GM12865 (cell line): Measurements from ENCODE around the gene EMC1.
"Not testable (repeated sequence)": the region's sequence is repeated elsewhere in the genome, so short reads cannot be mapped to it uniquely, and the experiment has no call there.

Experiments
- DNase-seq: peaks from one replicate; pipeline ENCODE4 v3.0.0; 2010; ENCODE audit warnings: low read depth
- H3K4me3 ChIP-seq: 2 replicates; pipeline ENCODE4 v1.5.1; 2011; ENCODE audit warnings: mild to moderate bottlenecking, low read depth, low read length, control low read depth
- TF ChIP-seq, protein P1 (sequence below): IDR thresholded peaks from 2 replicates; pipeline ENCODE4 v1.5.1; 2011; ENCODE audit warnings: low read length, control low read depth, low read depth, inconsistent platforms; ENCODE audit not compliant: insufficient read depth; ENCODE audit errors: missing control alignments

EMC1 gene

DNA sequence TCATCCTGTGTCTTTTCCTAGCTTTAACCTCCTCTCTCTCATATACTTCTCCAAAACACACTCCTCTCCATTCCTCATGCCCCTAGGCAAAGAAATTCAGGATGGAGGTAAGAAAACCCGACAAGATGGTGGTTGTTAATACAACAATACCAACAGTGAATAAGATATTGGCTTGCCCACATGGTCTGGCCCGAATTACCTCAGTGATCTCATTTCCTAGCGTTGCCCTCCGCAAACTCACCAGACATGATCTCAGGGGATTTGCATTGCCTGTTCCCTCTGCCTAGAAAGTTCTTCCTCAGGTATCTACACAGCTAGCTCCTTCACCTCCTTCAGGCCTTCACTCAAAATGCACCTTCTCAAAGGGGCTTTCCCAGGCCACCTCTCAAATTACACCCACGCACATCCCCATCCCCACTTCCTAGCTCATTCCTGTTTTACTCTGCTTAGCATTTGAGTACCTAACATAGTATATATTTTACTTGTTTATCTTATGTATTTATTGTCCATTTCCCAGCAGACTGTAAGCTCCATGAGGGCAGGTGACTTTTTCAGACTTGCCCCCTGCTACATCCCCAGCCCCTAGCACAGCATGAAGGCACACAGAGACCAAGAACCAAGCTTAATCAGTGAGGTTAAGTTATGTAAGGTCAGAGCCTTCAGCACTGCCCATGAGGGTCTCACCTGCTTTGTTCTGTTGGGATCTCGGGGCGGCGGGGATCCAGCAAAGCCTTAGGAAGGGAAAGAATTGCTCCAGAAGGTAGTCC, 31.1 kb downstream of the EMC1 start:
- TF ChIP-seq, protein P1, sequence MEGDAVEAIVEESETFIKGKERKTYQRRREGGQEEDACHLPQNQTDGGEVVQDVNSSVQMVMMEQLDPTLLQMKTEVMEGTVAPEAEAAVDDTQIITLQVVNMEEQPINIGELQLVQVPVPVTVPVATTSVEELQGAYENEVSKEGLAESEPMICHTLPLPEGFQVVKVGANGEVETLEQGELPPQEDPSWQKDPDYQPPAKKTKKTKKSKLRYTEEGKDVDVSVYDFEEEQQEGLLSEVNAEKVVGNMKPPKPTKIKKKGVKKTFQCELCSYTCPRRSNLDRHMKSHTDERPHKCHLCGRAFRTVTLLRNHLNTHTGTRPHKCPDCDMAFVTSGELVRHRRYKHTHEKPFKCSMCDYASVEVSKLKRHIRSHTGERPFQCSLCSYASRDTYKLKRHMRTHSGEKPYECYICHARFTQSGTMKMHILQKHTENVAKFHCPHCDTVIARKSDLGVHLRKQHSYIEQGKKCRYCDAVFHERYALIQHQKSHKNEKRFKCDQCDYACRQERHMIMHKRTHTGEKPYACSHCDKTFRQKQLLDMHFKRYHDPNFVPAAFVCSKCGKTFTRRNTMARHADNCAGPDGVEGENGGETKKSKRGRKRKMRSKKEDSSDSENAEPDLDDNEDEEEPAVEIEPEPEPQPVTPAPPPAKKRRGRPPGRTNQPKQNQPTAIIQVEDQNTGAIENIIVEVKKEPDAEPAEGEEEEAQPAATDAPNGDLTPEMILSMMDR: no peak
- no peak overlapping the region for H3K4me3 ChIP-seq
- peak; percentile 33 for DNase-seq

DNA sequence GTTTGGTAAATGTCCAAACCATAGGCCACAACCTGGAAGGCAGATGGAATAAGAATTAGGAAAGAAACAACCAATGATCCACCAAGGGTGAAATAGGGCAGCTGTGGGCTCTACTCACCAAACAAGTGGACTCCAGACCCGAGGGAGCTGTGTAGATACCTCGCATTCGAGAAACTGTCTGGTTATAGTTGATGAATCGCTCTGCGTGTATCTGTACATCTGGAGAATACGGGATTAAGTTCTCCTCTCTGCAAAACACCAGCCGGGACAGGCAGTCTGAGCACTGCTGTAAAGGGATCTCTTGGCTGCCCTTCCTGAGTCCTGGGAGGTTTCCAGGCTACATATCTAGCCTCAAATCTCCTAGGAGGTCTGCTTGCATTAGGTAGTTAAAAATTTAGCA, 31.9 kb downstream of the EMC1 start:
- DNase-seq: no peak
- TF ChIP-seq, protein P1: no peak
- no peak overlapping the region for H3K4me3 ChIP-seq

DNA sequence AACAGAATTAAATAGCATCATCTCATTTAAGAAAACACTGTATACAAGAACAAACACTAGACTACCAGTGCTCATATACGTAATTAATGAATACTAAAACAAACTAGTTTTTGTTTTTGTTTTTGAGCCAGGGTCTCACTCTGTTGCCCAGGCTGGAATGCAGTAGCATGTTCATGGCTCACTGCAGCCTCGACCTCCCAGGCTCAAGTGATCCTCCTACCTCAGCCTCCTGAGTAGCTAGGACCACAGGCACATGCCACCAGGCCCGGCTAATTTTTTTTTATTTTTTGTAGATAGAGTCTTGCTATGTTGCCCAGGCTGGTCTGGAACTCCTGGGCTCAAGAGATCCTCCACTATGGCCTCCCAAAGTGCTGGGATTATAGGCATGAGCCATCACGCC, 34.7 kb downstream of the EMC1 start:
- not testable (repeated sequence) for H3K4me3 ChIP-seq, DNase-seq

DNA sequence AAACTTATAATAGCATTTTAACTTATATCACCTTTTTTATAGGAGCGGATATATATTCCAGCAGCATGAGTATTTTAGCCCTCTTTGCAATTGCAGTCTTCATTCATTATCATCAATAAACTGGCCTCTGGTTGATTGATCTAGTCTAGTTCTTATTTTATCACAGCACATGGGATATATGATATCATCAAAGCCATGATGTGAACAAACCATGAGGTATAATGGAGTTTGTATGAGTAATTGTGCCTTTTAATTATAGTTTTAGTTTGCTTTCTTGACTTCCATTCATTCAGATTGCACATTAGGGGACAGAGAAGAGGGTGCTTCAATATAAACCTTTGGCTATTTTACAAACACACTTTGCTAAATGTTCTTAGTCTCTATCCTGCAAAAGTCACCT, 37.7 kb downstream of the EMC1 start:
- no peak overlapping the region for H3K4me3 ChIP-seq
- TF ChIP-seq, protein P1: no peak
- no peak for DNase-seq

DNA sequence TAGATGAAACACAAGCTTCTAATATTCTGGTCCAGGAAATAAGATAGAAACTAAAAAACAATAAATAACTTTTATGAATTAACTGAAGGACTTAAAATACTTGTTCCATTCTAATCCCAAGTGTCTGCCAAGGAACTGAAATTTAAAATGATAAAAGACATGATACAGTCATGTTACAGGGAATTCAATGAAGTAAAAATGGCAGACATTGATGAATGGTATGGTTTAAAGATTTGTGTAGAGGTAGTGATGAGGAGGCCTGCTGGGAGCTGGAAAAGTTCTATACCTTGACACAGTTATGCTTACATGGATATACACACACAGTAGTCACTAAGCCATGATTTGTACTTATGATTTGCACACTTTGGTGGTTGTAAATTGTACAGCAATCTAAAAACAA, 39.2 kb downstream of the EMC1 start:
- TF ChIP-seq, protein P1: no peak
- DNase-seq: no peak
- no peak overlapping the region for H3K4me3 ChIP-seq

DNA sequence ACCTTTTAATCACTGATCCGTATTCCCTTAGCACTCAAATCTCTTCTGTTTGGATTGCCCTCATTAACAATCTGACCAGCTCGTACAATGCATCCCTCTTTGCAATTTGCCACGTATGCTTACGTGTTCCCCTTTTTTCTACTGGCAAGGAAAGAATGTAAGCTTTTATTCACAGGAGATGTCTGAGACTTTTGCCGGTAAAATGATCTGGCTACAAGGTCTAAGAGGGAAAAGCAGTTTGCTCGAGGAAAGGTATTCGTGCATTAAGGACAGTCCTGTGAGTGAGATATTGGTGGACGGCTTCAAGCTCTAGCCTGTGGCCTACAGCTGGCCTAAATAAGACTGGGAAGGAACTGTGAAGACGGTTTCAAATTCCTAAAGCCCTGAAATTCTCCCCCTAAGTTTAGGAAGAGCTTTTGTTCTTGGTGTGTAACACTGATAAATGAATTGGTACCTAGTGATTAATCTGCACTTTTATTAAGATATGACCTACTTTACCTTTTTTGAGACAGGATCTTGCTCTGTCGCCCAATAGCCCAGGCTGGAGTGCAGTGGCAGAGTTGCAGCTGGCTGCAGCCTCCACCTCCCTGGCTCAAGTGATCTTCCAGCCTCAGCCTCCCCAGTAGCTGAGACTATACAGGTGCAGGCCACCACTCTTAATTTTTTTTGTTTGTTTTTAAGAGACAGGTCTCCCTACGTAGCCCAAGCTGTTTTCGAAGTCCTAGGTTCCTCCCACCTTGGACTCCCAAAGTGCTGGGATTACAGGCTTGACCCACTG, 40.4 kb downstream of the EMC1 start:
- TF ChIP-seq, protein P1: no peak
- peak; percentile 16 for DNase-seq
- peak overlapping the region; percentile 77 for H3K4me3 ChIP-seq

DNA sequence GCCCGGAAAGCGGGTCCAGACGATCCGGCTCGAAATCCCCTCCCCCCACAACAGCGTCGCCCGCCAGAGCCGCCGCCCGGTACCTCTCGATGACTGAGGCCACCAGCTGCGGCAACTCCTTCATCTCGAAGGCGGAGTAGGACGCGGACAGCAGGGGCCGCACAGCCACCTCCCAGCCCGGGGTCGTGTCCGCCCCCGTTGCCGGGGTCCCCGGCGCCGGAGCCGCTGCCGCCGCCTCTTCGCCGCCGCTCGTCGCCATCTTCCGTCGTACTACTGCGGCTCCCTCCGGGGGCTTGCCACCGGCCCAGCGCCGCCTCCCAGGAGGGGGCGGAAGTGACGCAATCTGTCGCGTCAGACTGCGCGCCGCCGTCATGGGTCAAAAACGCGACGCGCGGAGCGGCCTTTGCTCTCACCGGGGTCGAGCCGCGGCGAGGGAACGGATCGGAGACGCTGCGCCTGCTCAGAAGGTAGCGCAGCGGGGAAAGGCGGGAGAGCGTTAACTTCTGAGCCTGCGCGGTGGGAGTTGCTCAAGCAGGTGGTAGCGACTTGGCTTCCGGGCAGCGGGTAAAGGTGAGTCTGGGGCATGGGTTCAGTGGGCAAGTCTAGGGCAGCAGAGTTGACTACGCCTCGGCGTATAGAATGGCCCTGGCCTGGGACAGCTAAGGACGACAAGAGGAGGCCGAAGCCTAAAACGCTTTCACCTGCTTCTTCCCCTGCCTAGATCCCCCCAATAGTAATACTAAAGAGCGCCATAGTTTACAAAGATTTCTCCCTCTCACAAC, 41.1 kb downstream of the EMC1 start, which contains the start of gene UBR4:
Gene UBR4 (minus strand): TSS at position 277 of the 782 bp plus-strand sequence. CDS start 18 bp downstream, at position 259.
- TF ChIP-seq, protein P1: no peak
- DNase-seq: peak; percentile 98
- peak within 1 kb of the TSS; percentile 77 for H3K4me3 ChIP-seq
